ENCODE results near the gene RAP1A.

RAP1A gene

GRCh38 chr1:111633736-111634247 lies 14.2 kb downstream of the RAP1A start:
- Histone ChIP-seq H3K4me2 (ENCODE audit: low read depth, low read length) (no peak overlapping the region), H3K4me1 (ENCODE audit: low read length) (no peaks in the 10 kb centered on the region), H3K4me3 (ENCODE audit: low read length) (no peak overlapping the region), H3K79me2 (ENCODE audit: low read length) (peaks cover 83% of the 10 kb centered on the region), H3K9ac (ENCODE audit: low read length) (no peak overlapping the region), H3K9me3 (replicated peaks; ENCODE audit: insufficient read depth, low read length) (no peaks in the 10 kb centered on the region), H3F3A (ENCODE audit: insufficient read depth, low read length) (no peaks in the 10 kb centered on the region), H2AFZ (ENCODE audit: low read length) (no peak overlapping the region), H3K27ac (ENCODE audit: low read length) (no peak overlapping the region), H3K9me2 (replicated peaks; ENCODE audit: insufficient read depth, low read length) (no peaks in the 10 kb centered on the region), H3K36me3 (replicated peaks; ENCODE audit: insufficient read depth, low read length) (no peaks in the 10 kb centered on the region), H4K20me1 (ENCODE audit: insufficient read depth, low read length) (no peaks in the 10 kb centered on the region), H3K27me3 (replicated peaks; ENCODE audit: insufficient read depth, low read length) (no peaks in the 10 kb centered on the region)
- DNase-seq: no peak
- TF ChIP-seq EZH2 (optimal IDR thresholded peaks at IDR 0.05; ENCODE audit: low read depth, low read length): no peak
- no peak for TF ChIP-seq CTCF (IDR thresholded peaks at IDR 0.05; ENCODE audit: low read length)
- no peak for TF ChIP-seq EZH2phosphoT487 (IDR thresholded peaks at IDR 0.05; ENCODE audit: low read length)

GRCh38 chr1:111635324-111636009 lies 15.9 kb downstream of the RAP1A start:
- no peak overlapping the region for H3K27ac ChIP-seq (ENCODE audit: low read length)
- H3K36me3 ChIP-seq (replicated peaks; ENCODE audit: insufficient read depth, low read length): no peaks in the 10 kb centered on the region
- H3K79me2 ChIP-seq (ENCODE audit: low read length): peaks cover 82% of the 10 kb centered on the region
- no peak overlapping the region for H3K4me3 ChIP-seq (ENCODE audit: low read length)
- no peak overlapping the region for H3K4me2 ChIP-seq (ENCODE audit: low read depth, low read length)
- TF ChIP-seq EZH2phosphoT487 (IDR thresholded peaks at IDR 0.05; ENCODE audit: low read length): no peak
- no peak for TF ChIP-seq CTCF (IDR thresholded peaks at IDR 0.05; ENCODE audit: low read length)
- TF ChIP-seq EZH2 (optimal IDR thresholded peaks at IDR 0.05; ENCODE audit: low read depth, low read length): no peak
- DNase-seq: no peak
- H4K20me1 ChIP-seq (ENCODE audit: insufficient read depth, low read length): no peaks in the 10 kb centered on the region
- no peak overlapping the region for H2AFZ ChIP-seq (ENCODE audit: low read length)
- no peaks in the 10 kb centered on the region for H3K4me1 ChIP-seq (ENCODE audit: low read length)
- H3K9ac ChIP-seq (ENCODE audit: low read length): no peak overlapping the region
- no peaks in the 10 kb centered on the region for H3K9me2 ChIP-seq (replicated peaks; ENCODE audit: insufficient read depth, low read length)
- no peaks in the 10 kb centered on the region for H3F3A ChIP-seq (ENCODE audit: insufficient read depth, low read length)
- H3K27me3 ChIP-seq (replicated peaks; ENCODE audit: insufficient read depth, low read length): no peaks in the 10 kb centered on the region
- no peaks in the 10 kb centered on the region for H3K9me3 ChIP-seq (replicated peaks; ENCODE audit: insufficient read depth, low read length)

GRCh38 chr1:111638320-111638719 lies 18.7 kb downstream of the RAP1A start:
- H4K20me1 ChIP-seq (ENCODE audit: insufficient read depth, low read length): no peaks in the 10 kb centered on the region
- no peak overlapping the region for H3K9ac ChIP-seq (ENCODE audit: low read length)
- no peaks in the 10 kb centered on the region for H3K27me3 ChIP-seq (replicated peaks; ENCODE audit: insufficient read depth, low read length)
- no peak overlapping the region for H3K4me3 ChIP-seq (ENCODE audit: low read length)
- no peak for DNase-seq
- no peaks in the 10 kb centered on the region for H3F3A ChIP-seq (ENCODE audit: insufficient read depth, low read length)
- no peak overlapping the region for H2AFZ ChIP-seq (ENCODE audit: low read length)
- H3K9me3 ChIP-seq (replicated peaks; ENCODE audit: insufficient read depth, low read length): no peaks in the 10 kb centered on the region
- H3K36me3 ChIP-seq (replicated peaks; ENCODE audit: insufficient read depth, low read length): no peaks in the 10 kb centered on the region
- TF ChIP-seq CTCF (IDR thresholded peaks at IDR 0.05; ENCODE audit: low read length) (no peak), EZH2phosphoT487 (IDR thresholded peaks at IDR 0.05; ENCODE audit: low read length) (no peak), EZH2 (optimal IDR thresholded peaks at IDR 0.05; ENCODE audit: low read depth, low read length) (no peak)
- peaks cover 77% of the 10 kb centered on the region for H3K79me2 ChIP-seq (ENCODE audit: low read length)
- H3K4me2 ChIP-seq (ENCODE audit: low read depth, low read length): no peak overlapping the region
- no peaks in the 10 kb centered on the region for H3K9me2 ChIP-seq (replicated peaks; ENCODE audit: insufficient read depth, low read length)
- H3K4me1 ChIP-seq (ENCODE audit: low read length): no peaks in the 10 kb centered on the region
- H3K27ac ChIP-seq (ENCODE audit: low read length): no peak overlapping the region
